ENCODE data around the gene KCNJ4.

Gene KCNJ4

DNA sequence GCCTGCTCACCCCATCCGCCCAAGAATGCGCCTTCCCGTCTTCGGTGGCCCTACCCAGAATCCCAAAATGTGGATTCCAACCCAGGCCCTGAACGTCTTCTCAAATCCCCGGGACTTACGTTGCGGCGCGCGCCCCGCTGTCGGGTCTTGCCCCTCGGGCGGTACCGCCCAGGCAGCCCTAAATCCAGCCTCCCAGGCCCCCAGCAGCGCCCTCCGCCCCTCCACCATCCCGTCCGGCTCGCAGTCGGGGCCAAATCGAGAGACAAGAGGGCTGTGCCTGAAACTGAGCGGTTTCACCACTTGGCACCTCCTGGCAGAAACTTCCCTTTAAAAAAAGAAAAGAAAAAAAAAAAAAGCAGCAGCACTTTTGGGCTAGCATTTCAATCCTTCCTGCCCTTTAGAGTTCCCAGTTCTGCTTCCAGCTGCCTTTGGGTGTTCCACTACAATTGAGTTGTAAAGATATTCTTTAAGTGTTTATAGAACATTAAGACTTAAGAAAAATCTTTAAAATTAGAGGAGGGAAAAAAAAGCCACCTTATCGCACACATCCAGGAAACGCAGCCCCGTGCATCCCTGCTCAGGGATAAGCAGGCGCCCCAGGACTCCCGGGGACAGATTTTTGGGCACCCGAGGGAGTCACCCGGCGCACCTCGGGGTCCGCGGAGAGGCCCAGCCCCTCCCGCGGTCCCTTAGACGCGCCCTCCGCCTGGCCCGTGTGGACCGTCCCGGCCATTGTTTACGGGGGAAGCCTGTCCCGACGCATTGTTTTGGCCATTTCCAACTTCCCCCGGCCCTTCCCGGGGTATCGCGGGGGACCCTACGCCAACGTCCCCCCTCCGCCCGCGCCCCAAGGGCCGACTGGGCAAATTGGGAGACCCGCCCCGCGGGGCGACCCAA lies 57.6 kb downstream of the KCNJ4 start (continued):
- TF ChIP-seq, protein P1, sequence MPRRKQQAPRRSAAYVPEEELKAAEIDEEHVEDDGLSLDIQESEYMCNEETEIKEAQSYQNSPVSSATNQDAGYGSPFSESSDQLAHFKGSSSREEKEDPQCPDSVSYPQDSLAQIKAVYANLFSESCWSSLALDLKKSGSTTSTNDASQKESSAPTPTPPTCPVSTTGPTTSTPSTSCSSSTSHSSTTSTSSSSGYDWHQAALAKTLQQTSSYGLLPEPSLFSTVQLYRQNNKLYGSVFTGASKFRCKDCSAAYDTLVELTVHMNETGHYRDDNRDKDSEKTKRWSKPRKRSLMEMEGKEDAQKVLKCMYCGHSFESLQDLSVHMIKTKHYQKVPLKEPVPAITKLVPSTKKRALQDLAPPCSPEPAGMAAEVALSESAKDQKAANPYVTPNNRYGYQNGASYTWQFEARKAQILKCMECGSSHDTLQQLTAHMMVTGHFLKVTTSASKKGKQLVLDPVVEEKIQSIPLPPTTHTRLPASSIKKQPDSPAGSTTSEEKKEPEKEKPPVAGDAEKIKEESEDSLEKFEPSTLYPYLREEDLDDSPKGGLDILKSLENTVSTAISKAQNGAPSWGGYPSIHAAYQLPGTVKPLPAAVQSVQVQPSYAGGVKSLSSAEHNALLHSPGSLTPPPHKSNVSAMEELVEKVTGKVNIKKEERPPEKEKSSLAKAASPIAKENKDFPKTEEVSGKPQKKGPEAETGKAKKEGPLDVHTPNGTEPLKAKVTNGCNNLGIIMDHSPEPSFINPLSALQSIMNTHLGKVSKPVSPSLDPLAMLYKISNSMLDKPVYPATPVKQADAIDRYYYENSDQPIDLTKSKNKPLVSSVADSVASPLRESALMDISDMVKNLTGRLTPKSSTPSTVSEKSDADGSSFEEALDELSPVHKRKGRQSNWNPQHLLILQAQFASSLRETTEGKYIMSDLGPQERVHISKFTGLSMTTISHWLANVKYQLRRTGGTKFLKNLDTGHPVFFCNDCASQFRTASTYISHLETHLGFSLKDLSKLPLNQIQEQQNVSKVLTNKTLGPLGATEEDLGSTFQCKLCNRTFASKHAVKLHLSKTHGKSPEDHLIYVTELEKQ (tag by site-specific recombination; IDR thresholded peaks at IDR 0.05; ENCODE audit: borderline replicate concordance), result no peak
- TF ChIP-seq ZNF366 (tag by site-specific recombination; conservative IDR thresholded peaks at IDR 0.05) (0 out of 2 replicates have a peak, but pooled peaks have one; percentile 27), ZNF664 (tag by site-specific recombination; IDR thresholded peaks at IDR 0.05) (no peak), KLF7 (tag by site-specific recombination; IDR thresholded peaks at IDR 0.05; ENCODE audit: borderline replicate concordance) (no peak), ZSCAN23 (tag by site-specific recombination; IDR thresholded peaks at IDR 0.05) (no peak), PRDM1 (tag by site-specific recombination; IDR thresholded peaks at IDR 0.05) (no peak), ZNF571 (tag by site-specific recombination; IDR thresholded peaks at IDR 0.05) (no peak), ZNF202 (tag by site-specific recombination; IDR thresholded peaks at IDR 0.05; ENCODE audit: borderline replicate concordance) (no peak), ZNF792 (tag by site-specific recombination; IDR thresholded peaks at IDR 0.05) (no peak), ZNF133 (tag by site-specific recombination; IDR thresholded peaks at IDR 0.05) (no peak), GLIS2 (tag by site-specific recombination; IDR thresholded peaks at IDR 0.05) (peak; percentile 71), ZIC2 (tag by site-specific recombination; IDR thresholded peaks at IDR 0.05) (0 out of 2 replicates have a peak, but pooled peaks have one; percentile 21), FEZF1 (tag by site-specific recombination; IDR thresholded peaks at IDR 0.05) (no peak), ZNF544 (tag by site-specific recombination; IDR thresholded peaks at IDR 0.05) (no peak), ZNF121 (tag by site-specific recombination; IDR thresholded peaks at IDR 0.05) (no peak), ZNF670 (tag by site-specific recombination; IDR thresholded peaks at IDR 0.05; ENCODE audit: low read depth) (no peak), ZNF76 (tag by site-specific recombination; IDR thresholded peaks at IDR 0.05; ENCODE audit: borderline replicate concordance, low read depth) (no peak), ZNF473 (tag by site-specific recombination; IDR thresholded peaks at IDR 0.05) (no peak), ZNF701 (tag by site-specific recombination; IDR thresholded peaks at IDR 0.05) (no peak), ZNF302 (tag by site-specific recombination; IDR thresholded peaks at IDR 0.05; ENCODE audit: low read depth) (no peak), ZNF660 (tag by site-specific recombination; IDR thresholded peaks at IDR 0.05) (no peak), ZNF560 (tag by site-specific recombination; IDR thresholded peaks at IDR 0.05; ENCODE audit: borderline replicate concordance) (no peak), ZNF449 (tag by site-specific recombination; IDR thresholded peaks at IDR 0.05) (no peak), ZNF239 (tag by site-specific recombination; IDR thresholded peaks at IDR 0.05) (no peak), ZBTB26 (tag by site-specific recombination; optimal IDR thresholded peaks at IDR 0.05) (peak; percentile 83), ZXDB (tag by site-specific recombination; IDR thresholded peaks at IDR 0.05) (0 out of 2 replicates have a peak, but pooled peaks have one; percentile 18), ZNF629 (tag by site-specific recombination; IDR thresholded peaks at IDR 0.05) (no peak), ZNF112 (tag by site-specific recombination; IDR thresholded peaks at IDR 0.05) (no peak), ZBTB8A (tag by site-specific recombination; IDR thresholded peaks at IDR 0.05) (peak; percentile 92), GLIS1 (tag by site-specific recombination; IDR thresholded peaks at IDR 0.05) (peak; percentile 80), ZFP41 (tag by site-specific recombination; IDR thresholded peaks at IDR 0.05; ENCODE audit: borderline replicate concordance) (no peak), ZNF341 (tag by site-specific recombination; IDR thresholded peaks at IDR 0.05; ENCODE audit: low read depth) (peak; percentile 40), ZBTB1 (tag by site-specific recombination; IDR thresholded peaks at IDR 0.05) (no peak)
- TF ChIP-seq, protein P2, sequence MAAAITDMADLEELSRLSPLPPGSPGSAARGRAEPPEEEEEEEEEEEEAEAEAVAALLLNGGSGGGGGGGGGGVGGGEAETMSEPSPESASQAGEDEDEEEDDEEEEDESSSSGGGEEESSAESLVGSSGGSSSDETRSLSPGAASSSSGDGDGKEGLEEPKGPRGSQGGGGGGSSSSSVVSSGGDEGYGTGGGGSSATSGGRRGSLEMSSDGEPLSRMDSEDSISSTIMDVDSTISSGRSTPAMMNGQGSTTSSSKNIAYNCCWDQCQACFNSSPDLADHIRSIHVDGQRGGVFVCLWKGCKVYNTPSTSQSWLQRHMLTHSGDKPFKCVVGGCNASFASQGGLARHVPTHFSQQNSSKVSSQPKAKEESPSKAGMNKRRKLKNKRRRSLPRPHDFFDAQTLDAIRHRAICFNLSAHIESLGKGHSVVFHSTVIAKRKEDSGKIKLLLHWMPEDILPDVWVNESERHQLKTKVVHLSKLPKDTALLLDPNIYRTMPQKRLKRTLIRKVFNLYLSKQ (tag by site-specific recombination; IDR thresholded peaks at IDR 0.05; ENCODE audit: borderline replicate concordance), result no peak
